Measurements from ENCODE around the gene CELSR1. TPM values are rescaled to one million over a fixed set of nuclear protein-coding genes. Genes with fewer than 3 reads are reported as not detected.

Gene CELSR1
- total RNA-seq, 1 experiment from 2014 or later, result 5.7 TPM

- no peak for DNase-seq (ENCODE audit: low spot score)
Observed at GRCh38 chr22:46557736-46558480, 20.5 kb upstream of the CELSR1 start.

DNA sequence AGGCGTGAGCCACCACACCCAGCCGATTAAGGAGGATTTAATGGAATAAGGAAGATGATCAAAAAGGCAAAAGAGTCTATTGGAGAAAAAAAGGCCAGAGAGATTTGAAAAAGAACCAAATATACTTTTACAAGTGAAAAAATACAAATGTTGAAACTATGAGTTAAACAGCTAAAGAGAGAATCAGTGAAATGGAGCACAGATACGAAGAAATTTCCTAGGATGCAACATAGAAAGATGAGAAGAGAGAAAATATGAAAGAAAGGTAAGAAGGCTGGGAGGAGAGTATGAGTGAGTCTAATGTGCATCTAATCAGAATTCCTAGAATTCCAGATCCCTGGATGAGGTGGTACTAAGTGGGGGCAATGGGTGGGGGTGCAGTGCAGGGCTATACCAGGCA lies 19.4 kb upstream of the CELSR1 start:
- no peak for DNase-seq (ENCODE audit: low spot score)

- DNase-seq (ENCODE audit: low spot score), result no peak
Observed at GRCh38 chr22:46553189-46553588, 15.8 kb upstream of the CELSR1 start.

DNA sequence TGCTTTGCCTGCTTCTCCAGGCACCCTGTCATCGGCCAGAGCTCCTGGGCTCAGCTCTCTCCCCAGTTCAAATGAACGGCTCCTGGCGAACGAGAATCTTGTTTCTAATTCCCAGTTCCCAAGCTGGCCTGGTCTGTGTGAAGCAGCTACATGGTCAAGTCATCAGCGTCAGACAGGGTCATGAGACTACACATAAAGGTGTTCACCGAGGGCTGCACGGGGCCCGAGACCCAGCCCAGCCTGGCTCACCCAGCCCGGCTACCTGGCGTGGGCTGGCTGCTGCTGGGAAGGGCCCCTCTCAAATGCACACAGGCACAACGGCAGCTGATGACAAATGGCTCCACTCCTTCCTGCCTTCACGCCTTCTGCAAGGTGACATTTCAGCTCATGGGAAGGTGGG lies 14.6 kb upstream of the CELSR1 start:
- DNase-seq (ENCODE audit: low spot score), result no peak

DNA sequence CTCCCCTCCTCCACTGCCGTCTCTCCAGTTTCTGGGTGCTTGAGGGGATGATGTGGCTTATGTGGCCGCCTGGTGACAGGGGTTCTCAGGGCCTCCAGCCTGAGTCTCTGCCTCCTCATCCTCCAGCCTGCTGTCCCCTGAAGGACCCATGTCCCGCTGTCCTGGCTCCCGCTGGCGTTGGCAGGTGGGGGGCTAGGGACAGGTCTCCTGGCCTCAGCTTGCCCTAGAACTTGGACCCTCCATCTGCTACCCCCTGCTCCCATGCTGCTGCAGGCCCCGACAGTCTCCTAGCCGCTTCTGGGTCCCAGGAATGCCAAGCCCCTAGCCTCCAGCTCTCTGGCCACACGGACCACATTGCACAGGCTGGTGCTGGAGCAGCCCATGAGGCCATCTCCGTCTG lies 13.9 kb upstream of the CELSR1 start:
- no peak for DNase-seq (ENCODE audit: low spot score)

- DNase-seq (ENCODE audit: low spot score), result no peak
Observed at GRCh38 chr22:46549971-46550641, 12.7 kb upstream of the CELSR1 start.

- DNase-seq (ENCODE audit: low spot score), result no peak
Observed at GRCh38 chr22:46549563-46549840, 12.1 kb upstream of the CELSR1 start.

GRCh38 chr22:46547883-46548244 lies 10.4 kb upstream of the CELSR1 start:
- peak; percentile 53 for DNase-seq (ENCODE audit: low spot score)

DNA sequence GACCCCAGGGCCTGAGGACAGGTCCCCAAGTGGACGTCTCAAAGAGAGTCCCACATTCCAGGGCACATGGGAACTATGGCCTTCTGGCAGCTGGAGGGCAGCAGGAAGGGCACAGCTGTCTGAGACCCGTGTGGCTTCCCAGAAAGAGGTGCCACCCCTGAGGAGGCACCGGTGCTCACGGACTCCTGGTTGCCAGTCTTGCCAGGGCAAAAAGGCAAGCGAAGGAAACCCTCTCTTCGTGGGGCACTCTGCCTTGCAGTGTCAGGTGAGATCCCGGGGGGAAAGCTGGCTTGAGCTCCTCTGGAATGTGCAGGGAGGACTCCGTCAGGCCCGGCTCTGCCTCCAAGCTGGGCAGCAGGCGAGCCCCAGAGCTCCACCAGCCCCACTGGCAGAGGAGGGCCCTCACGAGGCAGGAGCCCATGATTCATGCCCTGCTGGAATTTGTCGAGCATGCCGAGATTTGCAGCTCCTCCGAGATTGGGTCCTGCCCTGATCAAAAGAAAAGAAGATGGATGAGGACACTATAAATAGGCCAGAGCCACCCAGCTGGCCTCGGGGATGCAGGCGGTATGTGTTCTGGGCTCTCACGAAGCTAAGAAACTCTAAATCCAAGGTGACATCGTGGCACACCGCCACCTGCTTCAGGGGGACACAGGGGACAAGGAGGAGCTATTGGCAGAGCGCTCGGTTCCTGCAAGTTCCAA lies 9.9 kb upstream of the CELSR1 start:
- no peak for DNase-seq (ENCODE audit: low spot score)

GRCh38 chr22:46546466-46547178 lies 9.2 kb upstream of the CELSR1 start:
- DNase-seq (ENCODE audit: low spot score), result peak; percentile 46

GRCh38 chr22:46545086-46545792 lies 7.8 kb upstream of the CELSR1 start:
- DNase-seq (ENCODE audit: low spot score), result no peak

DNA sequence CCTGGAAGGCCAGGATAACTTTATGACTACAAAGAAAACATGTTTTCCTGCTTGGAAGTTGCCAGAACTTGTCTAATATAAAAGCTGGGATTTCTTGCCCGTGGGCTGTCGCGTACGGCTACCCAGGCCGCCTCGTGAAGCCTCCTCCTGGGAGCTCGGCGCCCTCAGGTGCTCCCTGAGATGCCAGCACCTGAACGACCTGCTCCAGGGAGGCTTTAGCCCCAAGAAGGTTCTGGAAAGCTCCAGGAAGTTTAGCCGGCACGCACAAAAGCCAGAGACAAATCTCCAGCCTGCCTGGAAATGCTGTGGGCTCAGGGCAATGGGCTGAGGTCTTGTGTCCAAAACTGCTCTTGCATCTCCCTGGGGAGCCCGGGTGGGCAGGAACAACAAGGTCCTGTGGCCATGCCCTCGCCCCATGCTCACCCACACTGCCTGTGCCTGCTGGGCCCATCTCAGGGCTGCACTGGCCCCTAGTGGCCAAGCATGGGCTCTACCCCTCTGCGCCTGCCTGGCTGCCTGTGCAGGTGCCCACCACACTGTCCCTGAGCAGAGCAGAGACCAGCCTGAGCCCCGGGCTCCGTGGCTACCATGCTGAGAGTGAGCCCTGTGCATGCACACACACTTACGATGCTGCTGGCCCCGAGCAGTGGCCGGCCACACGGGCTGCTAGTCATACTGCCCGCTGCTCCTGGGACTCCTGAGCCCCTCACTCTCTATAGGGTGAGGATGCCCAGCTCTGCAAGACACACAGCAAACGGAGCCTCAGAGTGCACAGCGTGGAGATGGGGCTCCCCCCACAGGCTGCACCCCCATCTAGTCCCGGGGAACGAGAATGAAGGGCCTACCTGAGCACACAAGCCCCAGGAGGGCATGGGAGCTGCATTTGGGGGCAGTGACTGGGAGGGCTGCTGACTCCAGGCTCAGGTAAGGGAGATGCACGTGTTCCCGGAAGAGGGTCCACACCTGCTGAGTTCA lies 4.9 kb upstream of the CELSR1 start:
- peak; percentile 73 for DNase-seq (ENCODE audit: low spot score)

DNA sequence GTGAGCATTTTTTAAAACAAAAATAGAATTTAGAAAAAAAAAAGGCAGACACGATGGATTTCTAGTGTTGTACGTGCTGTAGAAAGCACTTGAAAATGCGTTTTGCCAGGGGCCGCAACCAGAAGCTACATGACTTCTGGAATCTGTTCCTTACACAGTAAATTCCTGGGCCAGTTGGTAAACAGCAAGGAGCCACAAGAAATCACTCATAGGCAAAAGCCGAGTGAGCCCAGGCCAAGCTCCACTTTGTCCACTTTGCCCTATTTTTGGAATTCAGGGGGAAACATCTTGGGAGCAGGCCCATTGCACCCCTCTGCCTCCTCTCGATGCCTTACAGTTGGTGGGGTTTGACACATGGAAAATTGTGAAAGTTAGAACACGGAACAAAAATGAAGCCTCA lies 4.1 kb upstream of the CELSR1 start:
- no peak for DNase-seq (ENCODE audit: low spot score)

DNA sequence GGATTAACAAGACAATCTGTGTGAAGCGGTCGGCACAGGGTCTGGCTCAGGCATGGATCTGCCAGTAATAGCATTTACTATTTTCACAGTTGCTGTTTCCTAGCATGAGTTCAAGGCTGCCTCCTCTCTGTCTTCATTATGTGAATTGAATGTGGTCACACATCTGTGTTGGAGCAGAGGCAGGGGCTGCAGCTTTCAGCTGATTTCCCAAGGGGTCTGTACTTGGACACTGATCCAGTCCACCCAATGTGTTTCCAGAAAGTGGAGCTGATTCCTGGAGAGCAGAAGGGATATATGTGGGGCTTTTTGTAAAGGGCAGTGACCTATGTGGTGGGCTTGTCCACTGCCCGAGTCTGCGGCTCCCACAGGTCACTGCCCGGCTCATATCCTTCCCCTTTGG lies 3.5 kb upstream of the CELSR1 start:
- DNase-seq (ENCODE audit: low spot score), result no peak

DNA sequence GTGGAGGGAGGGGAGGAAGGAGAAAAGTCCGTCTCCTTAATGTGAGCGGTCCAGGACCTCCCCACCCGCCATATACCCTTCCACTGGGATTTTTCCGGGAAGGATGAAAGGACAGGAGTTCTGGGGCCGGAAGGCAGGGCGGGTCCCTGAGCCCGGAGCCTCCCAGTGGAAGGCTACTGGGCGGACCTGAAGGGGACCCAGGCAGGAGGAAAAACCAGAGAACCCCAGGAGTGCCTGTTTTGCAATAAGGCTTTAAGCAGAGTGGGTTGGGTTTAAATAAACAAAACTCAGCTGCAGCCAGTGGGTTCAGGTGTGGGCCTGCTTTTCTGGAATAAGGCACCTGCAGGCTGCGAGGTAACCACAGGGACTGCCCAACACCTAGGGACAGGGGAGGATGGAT lies 1.7 kb upstream of the CELSR1 start:
- no peak for DNase-seq (ENCODE audit: low spot score)

DNA sequence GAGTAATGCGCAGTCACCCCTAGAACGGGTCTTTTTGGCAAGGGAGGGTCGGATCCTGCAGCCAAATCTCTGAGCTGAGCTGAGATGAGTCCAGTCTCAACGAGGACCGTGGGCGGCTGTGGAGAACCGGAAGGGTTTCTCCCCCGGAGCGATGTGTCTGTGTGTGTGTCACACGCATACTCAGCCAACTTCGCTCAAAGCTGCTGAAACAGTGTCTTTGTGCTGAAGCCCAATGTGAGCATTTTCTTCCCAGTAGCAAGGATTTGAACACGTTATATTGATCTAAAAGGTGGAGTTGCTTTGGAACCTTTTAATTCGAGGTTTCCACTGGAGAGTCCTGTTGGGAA lies 1.4 kb upstream of the CELSR1 start:
- no peak for DNase-seq (ENCODE audit: low spot score)

GRCh38 chr22:46537946-46538813 lies 760 bp upstream of the CELSR1 start:
- no peak for DNase-seq (ENCODE audit: low spot score)

GRCh38 chr22:46536537-46537224 lies 739 bp downstream of the CELSR1 start:
- no peak for DNase-seq (ENCODE audit: low spot score)

GRCh38 chr22:46535876-46536536 lies 1.4 kb downstream of the CELSR1 start:
- no peak for DNase-seq (ENCODE audit: low spot score)
